ENCODE data around the gene SYK.
"Not testable (repeated sequence)": the region's sequence is repeated elsewhere in the genome, so short reads cannot be mapped to it uniquely, and the experiment has no call there.

Gene SYK

GRCh38 chr9:90795871-90796317, 5.7 kb upstream of the SYK start:
- peak; percentile 78 to 89 (median 87) for DNase-seq

DNA sequence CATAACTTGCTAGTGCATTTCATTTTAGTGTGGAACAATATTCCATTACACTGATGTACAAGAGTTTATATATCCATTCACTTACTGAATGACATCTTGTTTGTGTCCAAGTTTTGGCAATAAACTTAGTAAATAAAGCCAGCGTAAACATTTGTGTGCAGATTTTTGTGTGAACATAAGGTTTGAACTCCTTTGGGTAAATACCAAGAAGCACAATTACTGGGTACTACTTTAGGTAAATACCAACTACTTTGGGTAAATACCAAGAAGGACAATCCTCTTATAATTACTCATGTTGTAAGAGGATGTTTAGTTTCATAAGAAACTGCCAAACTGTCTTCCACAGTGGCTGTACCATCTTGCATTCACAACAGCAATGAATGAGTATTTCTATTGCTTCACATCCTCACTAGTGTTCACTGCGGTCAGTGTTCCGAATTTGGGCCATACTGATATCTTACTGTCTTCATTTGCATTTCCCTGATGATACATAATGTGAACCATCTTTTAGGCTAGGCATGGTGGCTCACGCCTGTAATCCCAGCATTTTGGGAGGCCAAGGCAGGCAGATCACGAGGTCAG, 2.3 kb upstream of the SYK start:
- peak; percentile 66 to 91 (median 79) for DNase-seq

DNA sequence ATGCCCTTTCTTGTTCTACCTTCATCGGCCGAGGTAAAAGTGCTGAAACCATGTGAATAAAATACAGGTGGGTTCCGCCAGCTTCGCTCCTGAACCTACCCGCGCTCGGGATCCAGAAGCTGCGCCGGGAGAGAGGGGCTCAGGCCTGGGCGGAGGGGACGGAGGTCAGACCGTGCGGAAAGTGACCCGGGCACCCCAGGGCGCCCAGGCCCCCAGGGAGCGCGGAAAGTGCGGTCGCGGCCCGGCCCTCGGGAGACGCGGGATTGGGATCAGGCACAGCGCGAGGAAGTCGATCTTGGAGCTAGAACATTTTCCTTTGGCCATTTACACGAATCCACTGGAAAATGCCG, 329 bp downstream of the SYK start:
- peak in 2 of 3 donors; percentile 38 to 63 for DNase-seq

GRCh38 chr9:90802386-90802985, 867 bp downstream of the SYK start:
- peak; percentile 32 to 69 (median 63) for DNase-seq

DNA sequence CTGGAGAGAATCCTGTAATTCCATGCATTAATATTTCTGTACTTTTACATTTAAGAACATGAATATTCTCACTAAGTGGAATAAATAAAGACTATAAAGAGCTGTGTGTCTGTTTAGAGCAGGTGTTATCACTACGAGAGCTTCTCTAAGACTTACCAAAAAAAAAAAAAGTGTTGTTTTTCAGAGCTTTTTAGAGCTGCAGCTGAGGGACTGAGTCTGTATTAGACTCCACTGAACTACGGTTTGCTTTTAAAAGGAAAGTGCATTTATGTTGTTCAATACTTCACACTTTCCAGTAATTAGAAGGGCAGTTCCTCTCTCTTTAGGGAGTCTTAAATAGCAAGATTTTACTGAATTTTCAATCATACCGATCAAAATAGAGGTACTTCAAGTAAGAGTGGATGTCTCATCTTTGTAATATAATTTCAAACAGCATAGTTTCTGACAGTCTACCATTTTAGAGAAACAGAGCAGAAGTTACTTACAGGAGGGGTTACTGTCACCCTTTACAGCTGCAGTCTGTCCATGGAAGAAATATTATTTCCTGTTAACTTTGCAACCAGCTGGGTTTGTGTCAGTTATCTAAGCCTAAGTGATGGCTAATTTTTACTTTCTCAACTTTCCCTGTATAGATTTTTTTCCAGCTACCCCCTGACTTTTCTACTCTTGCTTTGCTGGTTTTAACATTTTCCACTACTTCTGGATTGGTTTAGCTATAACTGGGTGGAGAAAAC, 2.4 kb downstream of the SYK start:
- DNase-seq, result no peak

GRCh38 chr9:90805006-90805996, 3.7 kb downstream of the SYK start:
- no peak for DNase-seq

DNA sequence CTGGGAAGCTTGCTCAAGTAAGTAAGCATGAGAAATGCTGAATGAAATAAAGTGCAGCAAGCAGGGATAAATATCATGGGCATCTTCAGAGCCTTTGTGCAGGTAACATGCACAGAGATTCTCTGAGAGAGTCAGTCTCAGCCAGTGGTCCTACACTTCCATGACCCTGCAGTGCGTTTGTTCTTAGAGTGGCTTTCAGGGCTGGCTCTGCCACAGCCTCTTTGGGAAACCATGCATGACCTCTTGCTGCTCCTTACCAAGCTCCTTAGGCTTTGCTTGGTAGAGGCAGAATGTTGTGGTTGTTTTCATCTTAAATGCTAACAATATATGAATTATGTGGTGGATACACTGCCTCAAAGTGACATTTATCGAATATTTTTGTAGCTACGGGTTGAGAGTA, 5.4 kb downstream of the SYK start:
- DNase-seq, result no peak

DNA sequence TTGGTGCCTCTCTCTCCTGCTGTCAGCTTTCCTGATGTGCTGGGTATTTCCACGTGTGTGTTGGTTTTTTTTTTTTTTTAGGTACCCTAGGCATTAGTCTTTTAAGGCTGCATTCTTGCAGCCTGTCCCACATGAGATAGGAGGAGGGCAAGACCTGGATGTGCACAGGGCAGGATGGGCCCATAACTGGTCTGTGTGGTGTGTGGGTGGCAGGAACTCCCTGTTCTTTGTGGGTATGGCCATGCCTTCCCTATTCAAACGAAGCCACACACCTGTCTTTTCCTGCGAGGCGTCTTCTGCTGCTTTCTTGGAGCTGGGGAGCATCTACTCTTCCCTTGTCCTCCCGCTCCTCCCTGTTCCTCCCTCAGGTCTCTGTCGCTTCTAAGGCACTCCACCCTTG, 6.8 kb downstream of the SYK start:
- no peak for DNase-seq

DNA sequence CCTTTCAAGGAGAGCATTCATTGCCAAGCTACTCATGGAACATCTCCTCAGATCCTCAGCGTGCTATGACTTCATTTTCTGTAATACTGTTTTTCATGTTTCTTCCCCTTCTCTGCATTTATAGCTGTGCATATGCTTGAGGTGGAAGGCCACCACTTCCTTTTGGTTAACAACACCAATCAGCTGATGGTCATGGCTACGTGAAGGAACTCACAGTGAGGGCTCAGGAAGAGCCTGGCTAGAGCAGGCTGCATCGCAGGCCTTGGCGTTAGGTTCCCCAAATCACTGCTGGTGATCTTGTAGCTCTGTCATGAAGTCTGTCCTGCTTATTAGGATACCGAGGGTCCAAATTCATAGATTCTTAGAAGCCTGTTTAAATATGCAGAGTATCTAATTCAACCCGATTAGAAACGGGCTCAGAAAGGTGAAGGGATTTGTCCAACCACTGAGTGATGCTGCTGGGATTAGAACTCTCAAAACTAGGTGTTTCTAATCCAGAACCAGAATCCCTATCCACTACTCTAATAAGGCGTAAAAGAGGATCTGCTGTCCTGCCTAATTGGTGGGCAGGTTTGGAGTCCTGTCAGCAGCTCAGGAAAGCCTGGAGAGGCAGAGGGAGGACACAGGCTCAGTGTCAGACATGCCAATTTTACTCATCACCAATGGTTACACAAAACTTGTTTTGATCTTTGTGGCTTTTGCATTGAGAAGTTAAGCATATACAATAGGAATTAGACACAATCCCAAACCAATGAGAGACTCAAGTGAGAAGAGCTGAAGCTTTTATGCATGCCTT, 7.5 kb downstream of the SYK start:
- DNase-seq, result peak; percentile 69 to 74 (median 72)

- DNase-seq, result no peak
These were observed 9.1 kb downstream of the SYK start for GRCh38 chr9:90810691-90811090.

GRCh38 chr9:90813046-90813445, 11.4 kb downstream of the SYK start:
- DNase-seq, result no peak

- DNase-seq, result no peak
These were observed 11.9 kb downstream of the SYK start for GRCh38 chr9:90813523-90813922.

- no peak for DNase-seq
These were observed 12.7 kb downstream of the SYK start for GRCh38 chr9:90814355-90814754.

GRCh38 chr9:90815183-90815943, 13.7 kb downstream of the SYK start:
- DNase-seq, result peak; percentile 76 to 82 (median 80)

DNA sequence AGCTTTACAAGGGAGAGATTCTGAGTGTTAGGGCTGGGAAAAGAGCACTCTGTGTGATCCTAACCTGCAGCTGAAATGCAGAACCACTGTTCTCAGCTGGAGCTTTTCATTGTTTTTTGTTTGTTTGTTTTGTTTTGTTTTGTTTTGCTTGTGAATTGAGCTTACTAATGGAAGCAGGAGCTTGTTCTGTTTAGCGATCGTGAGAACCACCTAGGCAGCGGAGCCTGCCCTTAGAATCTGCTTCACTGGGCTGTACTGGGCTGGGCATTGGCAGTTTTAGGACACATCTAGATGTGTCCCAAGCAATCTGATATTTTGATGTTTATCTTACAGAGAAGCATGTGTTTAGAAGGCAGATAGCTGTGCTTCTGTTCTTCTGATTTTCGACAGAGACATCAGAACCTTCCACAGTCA, 14.3 kb downstream of the SYK start:
- DNase-seq, result no peak

- DNase-seq, result no peak
These were observed 15.1 kb downstream of the SYK start for GRCh38 chr9:90816690-90817089.

- no peak for DNase-seq
These were observed 16.7 kb downstream of the SYK start for GRCh38 chr9:90818279-90818678.

- not testable (repeated sequence) for DNase-seq
These were observed 18.8 kb downstream of the SYK start for GRCh38 chr9:90820406-90820805.

GRCh38 chr9:90821236-90821635, 19.6 kb downstream of the SYK start:
- DNase-seq, result peak; percentile 52 to 62 (median 58)

GRCh38 chr9:90821697-90822096, 20.1 kb downstream of the SYK start:
- peak; percentile 35 to 51 (median 44) for DNase-seq

GRCh38 chr9:90822866-90823265, 21.2 kb downstream of the SYK start:
- DNase-seq, result peak; percentile 66 to 79 (median 71)
